HEK293 (cell line): ENCODE results near the gene PRR18.

Experiments
- ZNF248 ChIP-seq: fragments of 450-650 bp; formaldehyde crosslinking; IDR thresholded peaks from 2 replicates; pipeline ENCODE4 v1.5.1; 2017; ENCODE audit warnings: missing biosample characterization, missing genetic modification characterization
- TF ChIP-seq, protein P1 (sequence below): fragments of 450-650 bp; formaldehyde crosslinking; IDR thresholded peaks from 2 replicates; pipeline ENCODE4 v1.5.1; 2016; ENCODE audit warnings: missing biosample characterization, missing genetic modification characterization
- TF ChIP-seq, protein P2 (sequence below): fragments of 450-650 bp; formaldehyde crosslinking; IDR thresholded peaks from 2 replicates; pipeline ENCODE4 v1.5.1; 2017; ENCODE audit warnings: missing biosample characterization, missing genetic modification characterization
- TF ChIP-seq, protein P3 (sequence below): IDR thresholded peaks from 2 replicates; pipeline ENCODE4 v1.6.1; 2011; ENCODE audit warnings: mild to moderate bottlenecking, low read depth, low read length, borderline replicate concordance

DNA sequence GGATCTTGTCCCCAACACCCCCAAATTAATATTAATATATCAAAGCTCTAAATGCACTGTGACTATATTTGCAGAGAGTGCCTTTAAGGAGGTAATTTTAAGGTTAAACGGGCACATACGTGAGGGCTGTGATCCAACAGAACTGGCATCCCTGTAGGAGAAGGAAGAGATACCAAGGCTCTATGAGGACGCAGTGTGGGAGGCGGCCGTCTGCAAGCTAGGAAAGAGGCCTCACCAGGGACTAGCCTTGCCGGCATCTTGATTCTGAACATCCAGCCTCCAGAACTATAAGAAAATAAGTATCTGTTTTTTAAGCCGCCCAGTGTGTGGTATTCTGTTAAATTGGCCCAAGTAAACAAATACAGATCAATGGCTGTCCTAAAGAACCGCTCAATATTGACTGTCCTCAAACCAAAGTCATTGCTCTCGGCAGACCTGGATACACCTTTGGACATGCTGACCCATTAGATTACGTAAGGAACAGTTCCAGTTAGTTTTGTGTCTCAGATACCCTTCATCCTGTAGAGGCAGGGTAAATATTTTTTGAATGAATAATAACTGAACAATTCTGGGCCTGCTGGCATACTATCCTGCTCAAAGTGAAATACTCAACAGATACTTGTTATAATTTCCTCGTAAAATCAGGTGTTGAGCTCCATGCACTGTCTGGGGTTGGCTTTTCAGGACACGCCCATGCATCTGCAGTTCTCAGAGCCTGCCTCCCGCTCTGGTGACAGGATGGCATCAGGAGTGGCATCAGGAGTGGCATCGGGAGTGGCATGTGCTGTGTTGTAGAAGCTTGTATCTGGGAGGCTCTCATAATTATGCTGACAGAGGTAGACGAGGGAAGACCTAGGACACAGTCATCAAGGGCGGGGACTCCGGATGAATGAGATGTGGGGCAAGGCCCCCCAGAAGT is 6.3 kb downstream of the PRR18 start:
- TF ChIP-seq, protein P1, sequence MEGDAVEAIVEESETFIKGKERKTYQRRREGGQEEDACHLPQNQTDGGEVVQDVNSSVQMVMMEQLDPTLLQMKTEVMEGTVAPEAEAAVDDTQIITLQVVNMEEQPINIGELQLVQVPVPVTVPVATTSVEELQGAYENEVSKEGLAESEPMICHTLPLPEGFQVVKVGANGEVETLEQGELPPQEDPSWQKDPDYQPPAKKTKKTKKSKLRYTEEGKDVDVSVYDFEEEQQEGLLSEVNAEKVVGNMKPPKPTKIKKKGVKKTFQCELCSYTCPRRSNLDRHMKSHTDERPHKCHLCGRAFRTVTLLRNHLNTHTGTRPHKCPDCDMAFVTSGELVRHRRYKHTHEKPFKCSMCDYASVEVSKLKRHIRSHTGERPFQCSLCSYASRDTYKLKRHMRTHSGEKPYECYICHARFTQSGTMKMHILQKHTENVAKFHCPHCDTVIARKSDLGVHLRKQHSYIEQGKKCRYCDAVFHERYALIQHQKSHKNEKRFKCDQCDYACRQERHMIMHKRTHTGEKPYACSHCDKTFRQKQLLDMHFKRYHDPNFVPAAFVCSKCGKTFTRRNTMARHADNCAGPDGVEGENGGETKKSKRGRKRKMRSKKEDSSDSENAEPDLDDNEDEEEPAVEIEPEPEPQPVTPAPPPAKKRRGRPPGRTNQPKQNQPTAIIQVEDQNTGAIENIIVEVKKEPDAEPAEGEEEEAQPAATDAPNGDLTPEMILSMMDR, result no peak
- TF ChIP-seq, protein P2, sequence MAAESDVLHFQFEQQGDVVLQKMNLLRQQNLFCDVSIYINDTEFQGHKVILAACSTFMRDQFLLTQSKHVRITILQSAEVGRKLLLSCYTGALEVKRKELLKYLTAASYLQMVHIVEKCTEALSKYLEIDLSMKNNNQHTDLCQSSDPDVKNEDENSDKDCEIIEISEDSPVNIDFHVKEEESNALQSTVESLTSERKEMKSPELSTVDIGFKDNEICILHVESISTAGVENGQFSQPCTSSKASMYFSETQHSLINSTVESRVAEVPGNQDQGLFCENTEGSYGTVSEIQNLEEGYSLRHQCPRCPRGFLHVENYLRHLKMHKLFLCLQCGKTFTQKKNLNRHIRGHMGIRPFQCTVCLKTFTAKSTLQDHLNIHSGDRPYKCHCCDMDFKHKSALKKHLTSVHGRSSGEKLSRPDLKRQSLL (tag by site-specific recombination), result no peak
- no peak for TF ChIP-seq ZNF248
- TF ChIP-seq, protein P3, sequence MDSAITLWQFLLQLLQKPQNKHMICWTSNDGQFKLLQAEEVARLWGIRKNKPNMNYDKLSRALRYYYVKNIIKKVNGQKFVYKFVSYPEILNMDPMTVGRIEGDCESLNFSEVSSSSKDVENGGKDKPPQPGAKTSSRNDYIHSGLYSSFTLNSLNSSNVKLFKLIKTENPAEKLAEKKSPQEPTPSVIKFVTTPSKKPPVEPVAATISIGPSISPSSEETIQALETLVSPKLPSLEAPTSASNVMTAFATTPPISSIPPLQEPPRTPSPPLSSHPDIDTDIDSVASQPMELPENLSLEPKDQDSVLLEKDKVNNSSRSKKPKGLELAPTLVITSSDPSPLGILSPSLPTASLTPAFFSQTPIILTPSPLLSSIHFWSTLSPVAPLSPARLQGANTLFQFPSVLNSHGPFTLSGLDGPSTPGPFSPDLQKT, result no peak
